ENCODE data around the gene CTNNAL1. TPM values are rescaled to one million over a fixed set of nuclear protein-coding genes. Genes with fewer than 3 reads are reported as not detected.
A peak's percentile ranks its signal among the peaks of the same experiment; 100 is the strongest.

Gene CTNNAL1
- total RNA-seq, 1 donor from 2014 or later, result 93.6 TPM

MicroRNA genes within 50 kb of the gene (microRNA counts, 767-probe panel; counts per million panel counts)
- microRNA hsa-miR-32-5p, result 8,448 counts per million, percentile 22 among the panel's probes with 10 or more counts

Small RNA genes within 50 kb of the gene (microRNA-seq; reads per million reads assigned to microRNA genes)
- 182 reads per million, percentile 63 among the genes with 10 or more reads in this experiment for gene MIR32

Other genes starting within 250 kb of the CTNNAL1 start
- not detected in 2 replicates for gene ACTL7B, start 157.5 kb downstream of the CTNNAL1 start, total RNA-seq
- gene ACTL7A, start 151.2 kb downstream of the CTNNAL1 start, total RNA-seq, result not detected in 2 replicates
- gene ELP1, start 79.4 kb downstream of the CTNNAL1 start, total RNA-seq, result 22.5 and 24.7 TPM in 2 replicates
- gene ABITRAM, start 79.1 kb downstream of the CTNNAL1 start, total RNA-seq, result 8.5 and 10.1 TPM in 2 replicates
- gene TMEM245, start 106.4 kb upstream of the CTNNAL1 start, total RNA-seq, result 60.3 and 61.7 TPM in 2 replicates
- gene FRRS1L, start 153.8 kb upstream of the CTNNAL1 start, total RNA-seq, result not detected in 2 replicates